HUES6 (cell line): ENCODE results near the gene TMEM225B.
"Not testable (repeated sequence)": the region's sequence is repeated elsewhere in the genome, so short reads cannot be mapped to it uniquely, and the experiment has no call there.

Source experiments
- H3K27ac ChIP-seq: 2 replicates; pipeline ENCODE4 v1.7.0; 2013; ENCODE audit warnings: low read depth, mild to moderate bottlenecking, low read length, inconsistent platforms
- H3K27me3 ChIP-seq: 2 replicates; pipeline ENCODE4 v1.6.1; 2013; ENCODE audit warnings: low read length; ENCODE audit not compliant: control insufficient read depth, insufficient read depth
- H3K36me3 ChIP-seq: 2 replicates; pipeline ENCODE4 v1.6.1; 2013; ENCODE audit warnings: low read length; ENCODE audit not compliant: control insufficient read depth, insufficient read depth
- H3K4me1 ChIP-seq: 2 replicates; pipeline ENCODE4 v1.6.1; 2013; ENCODE audit warnings: low read length; ENCODE audit not compliant: control insufficient read depth, insufficient read depth
- H3K4me3 ChIP-seq: 2 replicates; pipeline ENCODE4 v1.5.1; 2013; ENCODE audit warnings: low read depth, low read length
- H3K9ac ChIP-seq: one replicate; pipeline ENCODE4 v1.6.1; 2013; ENCODE audit warnings: mild to moderate bottlenecking, low read length
- H3K9me3 ChIP-seq: 2 replicates; pipeline ENCODE4 v1.6.1; 2013; ENCODE audit warnings: low read depth, low read length; ENCODE audit not compliant: control insufficient read depth, insufficient read depth

The TMEM225B gene

DNA sequence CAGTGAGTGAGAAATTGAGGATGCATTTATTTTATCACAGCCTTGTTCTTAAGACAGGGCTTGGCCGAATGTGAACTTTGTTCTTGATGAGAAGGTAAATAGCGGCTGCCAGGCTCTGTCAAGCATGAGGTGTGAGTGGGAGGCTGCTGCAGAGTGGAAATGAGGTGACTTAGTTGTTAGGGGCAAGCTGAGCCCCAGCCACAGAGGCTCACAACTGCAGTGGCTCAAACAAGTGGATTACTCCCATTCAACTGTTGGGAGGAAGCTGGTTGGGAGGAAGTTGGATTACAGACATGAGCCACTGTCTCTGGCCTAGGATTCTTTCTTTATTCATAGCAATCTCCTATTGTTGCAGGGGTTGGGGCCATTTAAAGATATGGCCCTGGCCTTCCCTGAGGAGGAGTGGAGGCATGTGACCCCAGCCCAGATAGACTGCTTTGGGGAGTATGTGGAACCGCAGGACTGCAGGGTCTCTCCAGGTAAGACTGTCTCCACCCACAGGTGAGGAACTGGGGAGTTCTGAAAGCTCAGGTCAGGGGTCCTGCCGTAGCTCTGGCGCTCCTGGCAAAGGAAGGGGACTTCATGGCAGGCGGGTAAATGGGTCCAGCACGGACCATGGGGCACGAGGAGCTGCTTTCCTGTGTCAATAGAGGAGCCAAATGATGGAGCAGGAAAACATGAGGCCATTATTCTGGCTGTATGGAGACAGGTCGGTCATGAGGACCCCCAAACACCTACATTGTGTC lies 25.8 kb downstream of the TMEM225B start:
- H3K27me3 ChIP-seq, result no peaks in the 10 kb centered on the region
- no peak overlapping the region for H3K9ac ChIP-seq
- H3K4me3 ChIP-seq, result no peak overlapping the region
- H3K27ac ChIP-seq, result no peak overlapping the region
- no peaks in the 10 kb centered on the region for H3K9me3 ChIP-seq
- peaks cover 98% of the 10 kb centered on the region for H3K36me3 ChIP-seq
- peaks cover 7% of the 10 kb centered on the region; the same call in 1 of the 2 replicates for H3K4me1 ChIP-seq

GRCh38 chr7:99624484-99624883 lies 26.4 kb downstream of the TMEM225B start:
- H3K36me3 ChIP-seq, result peaks cover 97% of the 10 kb centered on the region

GRCh38 chr7:99625321-99625720 lies 27.3 kb downstream of the TMEM225B start:
- no peak overlapping the region for H3K4me3 ChIP-seq
- no peaks in the 10 kb centered on the region for H3K27me3 ChIP-seq
- H3K27ac ChIP-seq, result no peak overlapping the region
- peaks cover 7% of the 10 kb centered on the region for H3K4me1 ChIP-seq
- H3K36me3 ChIP-seq, result peaks cover 97% of the 10 kb centered on the region
- no peak overlapping the region for H3K9ac ChIP-seq
- no peaks in the 10 kb centered on the region for H3K9me3 ChIP-seq

More at GRCh38 chr7:99624484-99624883, 26.4 kb downstream of the TMEM225B start:
- H3K9me3 ChIP-seq, result no peaks in the 10 kb centered on the region
- H3K27ac ChIP-seq, result no peak overlapping the region
- no peaks in the 10 kb centered on the region for H3K27me3 ChIP-seq
- H3K4me3 ChIP-seq, result no peak overlapping the region
- H3K4me1 ChIP-seq, result peaks cover 7% of the 10 kb centered on the region; the same call in 1 of the 2 replicates
- no peak overlapping the region for H3K9ac ChIP-seq

GRCh38 chr7:99625961-99626360 lies 27.9 kb downstream of the TMEM225B start:
- Histone ChIP-seq H3K9ac (no peak overlapping the region), H3K36me3 (peaks cover 97% of the 10 kb centered on the region)

GRCh38 chr7:99626661-99627060 lies 28.6 kb downstream of the TMEM225B start:
- Histone ChIP-seq H3K4me1 (peaks cover 15% of the 10 kb centered on the region), H3K27me3 (no peaks in the 10 kb centered on the region), H3K9me3 (no peaks in the 10 kb centered on the region), H3K27ac (no peak overlapping the region), H3K9ac (no peak overlapping the region), H3K36me3 (peaks cover 94% of the 10 kb centered on the region), H3K4me3 (no peak overlapping the region)

More at GRCh38 chr7:99625961-99626360, 27.9 kb downstream of the TMEM225B start:
- Histone ChIP-seq H3K27ac (no peak overlapping the region), H3K9me3 (no peaks in the 10 kb centered on the region), H3K4me1 (peaks cover 8% of the 10 kb centered on the region), H3K4me3 (no peak overlapping the region), H3K27me3 (no peaks in the 10 kb centered on the region)

- H3K36me3 ChIP-seq, result peaks cover 91% of the 10 kb centered on the region
- H3K4me1 ChIP-seq, result peaks cover 18% of the 10 kb centered on the region
- no peak overlapping the region for H3K9ac ChIP-seq
- H3K27ac ChIP-seq, result no peak overlapping the region
- H3K9me3 ChIP-seq, result no peaks in the 10 kb centered on the region
- no peaks in the 10 kb centered on the region for H3K27me3 ChIP-seq
- H3K4me3 ChIP-seq, result no peak overlapping the region
Measured at GRCh38 chr7:99627513-99627912, 29.4 kb downstream of the TMEM225B start.

DNA sequence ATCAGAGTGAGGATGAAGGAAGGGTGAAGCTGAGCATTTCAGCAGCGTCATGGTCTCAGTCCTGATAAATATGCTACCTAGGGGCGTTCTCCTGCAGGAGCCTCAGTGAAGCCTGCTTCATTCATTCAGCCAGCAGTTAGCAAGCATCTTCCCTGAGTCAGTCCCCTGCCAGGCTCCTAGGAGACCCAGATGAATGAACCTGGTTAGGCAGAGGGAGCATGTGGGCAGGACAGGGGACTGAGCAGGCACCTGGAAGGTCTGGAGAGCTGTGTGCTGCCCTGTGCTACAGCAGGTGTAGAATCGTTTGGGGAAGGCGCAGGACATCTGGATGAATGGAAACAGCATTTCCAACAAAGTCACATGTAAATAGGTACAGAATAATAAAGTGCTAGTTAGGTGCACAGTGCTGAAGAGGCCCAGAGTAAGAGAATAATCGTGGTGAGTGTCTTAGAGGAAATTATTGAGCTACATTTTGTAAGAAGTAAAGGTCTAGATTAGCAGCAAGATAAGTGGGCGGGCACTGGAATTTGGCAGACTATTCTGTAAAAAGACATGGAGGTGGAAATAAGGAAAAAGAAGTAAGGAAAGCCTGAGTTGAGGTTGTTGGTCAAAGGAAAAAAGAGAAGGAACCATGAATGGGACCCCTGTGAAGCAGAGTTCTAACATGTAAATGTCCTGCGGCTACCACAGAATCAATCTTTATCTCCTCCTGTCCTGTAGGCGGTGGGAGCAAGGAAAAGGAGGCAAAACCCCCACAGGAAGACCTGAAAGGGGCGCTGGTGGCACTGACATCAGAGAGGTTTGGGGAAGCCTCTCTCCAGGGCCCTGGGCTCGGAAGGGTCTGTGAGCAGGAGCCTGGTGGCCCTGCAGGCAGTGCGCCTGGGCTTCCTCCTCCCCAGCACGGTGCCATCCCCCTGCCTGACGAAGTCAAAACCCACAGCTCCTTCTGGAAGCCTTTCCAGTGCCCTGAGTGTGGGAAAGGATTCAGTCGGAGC lies 30.7 kb downstream of the TMEM225B start:
- H3K4me1 ChIP-seq, result peaks cover 18% of the 10 kb centered on the region
- no peaks in the 10 kb centered on the region for H3K9me3 ChIP-seq
- no peak overlapping the region for H3K9ac ChIP-seq
- H3K27ac ChIP-seq, result no peak overlapping the region
- H3K27me3 ChIP-seq, result no peaks in the 10 kb centered on the region
- no peak overlapping the region for H3K4me3 ChIP-seq
- H3K36me3 ChIP-seq, result peaks cover 87% of the 10 kb centered on the region

- Histone ChIP-seq H3K9ac (no peak overlapping the region), H3K36me3 (peaks cover 83% of the 10 kb centered on the region), H3K9me3 (no peaks in the 10 kb centered on the region), H3K4me1 (peaks cover 18% of the 10 kb centered on the region), H3K27me3 (no peaks in the 10 kb centered on the region), H3K4me3 (no peak overlapping the region), H3K27ac (no peak overlapping the region)
Measured at GRCh38 chr7:99629643-99630042, 31.6 kb downstream of the TMEM225B start.

DNA sequence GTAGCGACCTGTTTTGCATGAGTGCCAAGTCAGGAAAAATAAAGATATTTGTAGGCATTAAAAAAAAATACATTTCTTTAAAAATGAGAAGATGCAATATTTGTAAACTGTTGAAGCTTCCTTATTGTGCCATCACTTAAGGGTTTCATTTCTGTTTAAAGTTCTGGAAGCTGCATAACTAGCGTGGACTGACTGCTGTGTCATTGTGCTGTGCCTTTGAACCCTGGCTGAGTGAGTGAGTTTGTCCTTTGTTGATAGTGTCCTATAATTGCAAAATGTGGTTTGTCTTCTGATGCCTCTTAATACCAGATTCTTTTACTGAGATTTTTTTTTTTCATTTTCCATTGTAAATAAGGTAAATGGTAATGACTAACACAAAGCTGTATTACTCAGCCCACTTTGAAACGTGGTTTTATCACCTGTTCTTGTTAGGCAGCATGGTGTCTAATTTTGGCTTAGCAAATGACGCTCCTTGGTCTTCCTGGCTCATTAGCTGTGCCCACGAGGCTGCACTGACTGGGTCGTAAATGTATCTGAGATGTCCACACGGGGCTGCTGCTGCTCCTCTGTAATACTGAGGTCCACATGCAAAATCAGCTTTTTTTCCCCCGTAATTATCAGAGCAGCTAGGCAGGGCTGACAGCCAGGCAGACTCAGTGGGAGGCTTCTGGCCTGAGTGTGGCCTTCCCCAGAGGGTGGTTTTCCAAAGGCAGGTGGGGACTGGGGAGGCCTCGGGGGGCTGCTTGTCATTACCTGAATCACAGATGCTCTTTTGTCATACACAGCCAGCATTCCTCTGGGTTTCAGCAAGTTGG lies 33.4 kb downstream of the TMEM225B start:
- no peak overlapping the region for H3K27ac ChIP-seq
- no peaks in the 10 kb centered on the region for H3K9me3 ChIP-seq
- peaks cover 18% of the 10 kb centered on the region for H3K4me1 ChIP-seq
- H3K27me3 ChIP-seq, result no peaks in the 10 kb centered on the region
- no peak overlapping the region for H3K9ac ChIP-seq
- H3K4me3 ChIP-seq, result no peak overlapping the region
- peaks cover 64% of the 10 kb centered on the region for H3K36me3 ChIP-seq

GRCh38 chr7:99637414-99637813 lies 39.3 kb downstream of the TMEM225B start:
- not testable (repeated sequence) for H3K4me1 ChIP-seq, H3K27ac ChIP-seq, H3K9ac ChIP-seq, H3K4me3 ChIP-seq, H3K27me3 ChIP-seq, H3K9me3 ChIP-seq
- peaks cover 15% of the 10 kb centered on the region for H3K36me3 ChIP-seq
